Panc1 (cell line): ENCODE data around the gene PIH1D1.

Experiments
- CTCF ChIP-seq: fragments of 450-650 bp; IDR thresholded peaks from 2 replicates; pipeline ENCODE4 v1.5.1; 2017; ENCODE audit warnings: mild to moderate bottlenecking
- POLR2AphosphoS5 ChIP-seq: IDR thresholded peaks from 2 replicates; pipeline ENCODE4 v1.6.1; 2012; ENCODE audit warnings: mild to moderate bottlenecking, low read depth, low read length, moderate library complexity
- REST ChIP-seq, 2 experiments: IDR thresholded peaks; 2 replicates each; pipeline ENCODE4 v1.6.1; 2011 to 2012; ENCODE audit warnings: low read depth in 2 of 2, control low read depth in 1 of 2, low read length in 1 of 2, mild to moderate bottlenecking in 1 of 2, moderate library complexity in 1 of 2; ENCODE audit not compliant: insufficient read depth in 1 of 2
- SIN3A ChIP-seq: IDR thresholded peaks from 2 replicates; pipeline ENCODE4 v1.6.1; 2012; ENCODE audit warnings: low read depth, mild to moderate bottlenecking, low read length, moderate library complexity, borderline replicate concordance; ENCODE audit not compliant: insufficient read depth
- TCF7L2 ChIP-seq: IDR thresholded peaks from 2 replicates; pipeline ENCODE4 v1.6.1; 2011; ENCODE audit warnings: mild to moderate bottlenecking, low read depth, low read length, inconsistent platforms

- TF ChIP-seq CTCF: no peak
- no peak for TF ChIP-seq POLR2AphosphoS5
- no peak for TF ChIP-seq SIN3A
- TF ChIP-seq REST (IDR thresholded peaks at IDR 0.05; ENCODE audit: insufficient read depth in 1 of 2, low read depth in 2 of 2, low read length in 1 of 2): no peak
- TF ChIP-seq TCF7L2: no peak
Observed at GRCh38 chr19:49448432-49448786, 3.2 kb downstream of the PIH1D1 start.
